WTC11 (cell line): ENCODE measurements around the gene SVEP1. TPM values are rescaled to one million over a fixed set of nuclear protein-coding genes. Genes with fewer than 3 reads are reported as not detected.

Experiments
- ATAC-seq: fragments of 200-7000 bp; cut with Tn5 transposase; 2 replicates; pipeline ENCODE4 v1.10.0; 2021; ENCODE audit warnings: mild to moderate bottlenecking, moderate library complexity
- CTCF ChIA-PET: fragments of 300-600 bp; sonication (Branson Sonifier 250); formaldehyde crosslinking; loops from one replicate; lab custom pipeline; 2021; ENCODE audit warnings: antibody characterized with exemption; lab: Charles Lee
- POLR2A ChIA-PET: fragments of 350-600 bp; sonication (Branson Sonifier 250); formaldehyde crosslinking; loops from one replicate; lab custom pipeline; 2021; ENCODE audit warnings: antibody characterized with exemption; lab: Charles Lee
- DNase-seq: peaks from one replicate; pipeline ENCODE4 v3.0.0; 2021; ENCODE audit warnings: low spot score
- H3K27ac Mint-ChIP-seq: 2 replicates; pipeline ENCODE4 v1.8.0; 2021; ENCODE audit warnings: mixed read lengths
- H3K27me3 Mint-ChIP-seq: 2 replicates; pipeline ENCODE4 v1.8.0; 2021; ENCODE audit warnings: low read depth, mild to moderate bottlenecking, moderate library complexity, mixed read lengths
- H3K36me3 Mint-ChIP-seq: 2 replicates; pipeline ENCODE4 v1.8.0; 2021; ENCODE audit warnings: mixed read lengths
- H3K4me1 Mint-ChIP-seq: 2 replicates; pipeline ENCODE4 v1.8.0; 2022; ENCODE audit warnings: mixed read lengths
- H3K4me3 Mint-ChIP-seq: 2 replicates; pipeline ENCODE4 v1.8.0; 2021; ENCODE audit warnings: mild to moderate bottlenecking, moderate library complexity, mixed read lengths
- H3K9me3 Mint-ChIP-seq: 2 replicates; pipeline ENCODE4 v1.8.0; 2021; ENCODE audit warnings: mixed read lengths
- ARID4B ChIP-seq: sonication (generic); formaldehyde crosslinking; IDR thresholded peaks from 2 replicates; pipeline ENCODE4 v1.8.0; 2023; ENCODE audit warnings: missing genetic modification reagents, mild to moderate bottlenecking, borderline replicate concordance
- ATF3 ChIP-seq: sonication (generic); formaldehyde crosslinking; conservative IDR thresholded peaks from 2 replicates; pipeline ENCODE4 v1.8.1; 2022; ENCODE audit warnings: mild to moderate bottlenecking, missing genetic modification reagents
- CREB1 ChIP-seq: sonication (generic); formaldehyde crosslinking; IDR thresholded peaks from 2 replicates; pipeline ENCODE4 v1.8.0; 2023; ENCODE audit warnings: mild to moderate bottlenecking, missing genetic modification reagents
- E2F4 ChIP-seq: sonication (generic); formaldehyde crosslinking; IDR thresholded peaks from 2 replicates; pipeline ENCODE4 v1.8.1; 2022; ENCODE audit warnings: low read depth, mild to moderate bottlenecking, moderate library complexity, missing genetic modification reagents, borderline replicate concordance
- ELF4 ChIP-seq: sonication (generic); formaldehyde crosslinking; IDR thresholded peaks from 2 replicates; pipeline ENCODE4 v1.8.1; 2022; ENCODE audit warnings: low read depth, mild to moderate bottlenecking, moderate library complexity, missing genetic modification reagents
- ESRRA ChIP-seq: sonication (generic); formaldehyde crosslinking; IDR thresholded peaks from 2 replicates; pipeline ENCODE4 v1.8.1; 2022; ENCODE audit warnings: mild to moderate bottlenecking, missing genetic modification reagents, borderline replicate concordance
- FOXJ3 ChIP-seq: sonication (generic); formaldehyde crosslinking; IDR thresholded peaks from 2 replicates; pipeline ENCODE4 v1.9.0; 2021; ENCODE audit warnings: missing genetic modification reagents, mild to moderate bottlenecking, borderline replicate concordance
- FOXK1 ChIP-seq: sonication (generic); formaldehyde crosslinking; IDR thresholded peaks from 2 replicates; pipeline ENCODE4 v1.8.0; 2022; ENCODE audit warnings: mild to moderate bottlenecking, moderate library complexity, missing genetic modification reagents
- FOXP1 ChIP-seq: sonication (generic); formaldehyde crosslinking; IDR thresholded peaks from 2 replicates; pipeline ENCODE4 v1.8.0; 2022; ENCODE audit warnings: missing genetic modification reagents, mild to moderate bottlenecking, moderate library complexity, borderline replicate concordance
- GABPB1 ChIP-seq: sonication (generic); formaldehyde crosslinking; IDR thresholded peaks from 2 replicates; pipeline ENCODE4 v1.8.1; 2023; ENCODE audit warnings: mild to moderate bottlenecking, missing genetic modification reagents
- HMGA2 ChIP-seq: fragments of 250-450 bp; sonication (Bioruptor Pico); IDR thresholded peaks from 2 replicates; pipeline ENCODE4 v1.4.0; 2021; ENCODE audit warnings: mild to moderate bottlenecking, moderate library complexity
- IRF2 ChIP-seq: sonication (generic); formaldehyde crosslinking; IDR thresholded peaks from 2 replicates; pipeline ENCODE4 v1.8.0; 2022; ENCODE audit warnings: low read depth, missing genetic modification reagents, borderline replicate concordance
- MLX ChIP-seq: sonication (generic); formaldehyde crosslinking; IDR thresholded peaks from 2 replicates; pipeline ENCODE4 v1.8.1; 2023; ENCODE audit warnings: mild to moderate bottlenecking, missing genetic modification reagents, moderate library complexity
- NR3C1 ChIP-seq: sonication (generic); formaldehyde crosslinking; conservative IDR thresholded peaks from 2 replicates; pipeline ENCODE4 v1.8.1; 2023; ENCODE audit warnings: low read depth, mild to moderate bottlenecking, missing genetic modification reagents
- RELA ChIP-seq: sonication (generic); formaldehyde crosslinking; IDR thresholded peaks from 2 replicates; pipeline ENCODE4 v1.8.1; 2022; ENCODE audit warnings: missing genetic modification reagents, mild to moderate bottlenecking, borderline replicate concordance
- SMAD4 ChIP-seq: sonication (generic); formaldehyde crosslinking; IDR thresholded peaks from 2 replicates; pipeline ENCODE4 v1.8.0; 2022; ENCODE audit warnings: mild to moderate bottlenecking, missing genetic modification reagents
- TEAD4 ChIP-seq: sonication (generic); formaldehyde crosslinking; IDR thresholded peaks from 2 replicates; pipeline ENCODE4 v1.8.0; 2022; ENCODE audit warnings: mild to moderate bottlenecking, missing genetic modification reagents
- TP53 ChIP-seq: sonication (generic); formaldehyde crosslinking; IDR thresholded peaks from 2 replicates; pipeline ENCODE4 v1.8.1; 2023; ENCODE audit warnings: mild to moderate bottlenecking, missing genetic modification reagents
- USF1 ChIP-seq: sonication (generic); formaldehyde crosslinking; IDR thresholded peaks from 2 replicates; pipeline ENCODE4 v1.8.0; 2022; ENCODE audit warnings: mild to moderate bottlenecking, missing genetic modification reagents
- ZBTB43 ChIP-seq: sonication (generic); formaldehyde crosslinking; IDR thresholded peaks from 2 replicates; pipeline ENCODE4 v1.8.1; 2023; ENCODE audit warnings: mild to moderate bottlenecking, missing genetic modification reagents
- total RNA-seq: library from RNA; stranded (reverse); gene quantifications from 3 replicates; pipeline ENCODE4 v1.2.3, GENCODE V29; 2021

The SVEP1 gene
- total RNA-seq, 1 experiment from 2014 or later = 0.74 TPM

- TF ChIP-seq ARID4B = no peak
- no peak for TF ChIP-seq TP53 (CRISPR knock-in tag)
- no peak for TF ChIP-seq NR3C1
- TF ChIP-seq, all 79 proteins: peak for 0
Observed at GRCh38 chr9:110444911-110445310, 134.6 kb downstream of the SVEP1 start (continued).

GRCh38 chr9:110443866-110444220, 135.7 kb downstream of the SVEP1 start:
- CTCF ChIA-PET = no interaction called here
- TF ChIP-seq FOXP1 (CRISPR knock-in tag) (no peak), TEAD4 (CRISPR knock-in tag) (no peak), SMAD4 (CRISPR knock-in tag) (no peak), IRF2 (CRISPR knock-in tag) (no peak), ELF4 (CRISPR knock-in tag) (no peak), USF1 (CRISPR knock-in tag) (no peak), GABPB1 (CRISPR knock-in tag) (no peak), ESRRA (CRISPR knock-in tag) (no peak), ZBTB43 (CRISPR knock-in tag) (no peak), FOXK1 (no peak), CREB1 (CRISPR knock-in tag) (no peak), RELA (CRISPR knock-in tag) (no peak), HMGA2 (CRISPR knock-in tag) (no peak), FOXJ3 (CRISPR knock-in tag) (no peak), E2F4 (CRISPR knock-in tag) (no peak), ATF3 (CRISPR knock-in tag) (no peak), MLX (no peak)
- no peak overlapping the region for H3K4me3 Mint-ChIP-seq
- DNase-seq (no peak), ATAC-seq (no peak)
- peaks cover 21% of the 10 kb centered on the region for H3K9me3 Mint-ChIP-seq
- POLR2A ChIA-PET = no interaction called here
- no peaks in the 10 kb centered on the region for H3K4me1 Mint-ChIP-seq
- H3K27me3 Mint-ChIP-seq = no peaks in the 10 kb centered on the region; the same call in 1 of the 2 replicates
- H3K36me3 Mint-ChIP-seq = peaks cover 9% of the 10 kb centered on the region
- H3K27ac Mint-ChIP-seq = no peak overlapping the region
